Measurements from ENCODE around the gene PGLYRP2.

DNA sequence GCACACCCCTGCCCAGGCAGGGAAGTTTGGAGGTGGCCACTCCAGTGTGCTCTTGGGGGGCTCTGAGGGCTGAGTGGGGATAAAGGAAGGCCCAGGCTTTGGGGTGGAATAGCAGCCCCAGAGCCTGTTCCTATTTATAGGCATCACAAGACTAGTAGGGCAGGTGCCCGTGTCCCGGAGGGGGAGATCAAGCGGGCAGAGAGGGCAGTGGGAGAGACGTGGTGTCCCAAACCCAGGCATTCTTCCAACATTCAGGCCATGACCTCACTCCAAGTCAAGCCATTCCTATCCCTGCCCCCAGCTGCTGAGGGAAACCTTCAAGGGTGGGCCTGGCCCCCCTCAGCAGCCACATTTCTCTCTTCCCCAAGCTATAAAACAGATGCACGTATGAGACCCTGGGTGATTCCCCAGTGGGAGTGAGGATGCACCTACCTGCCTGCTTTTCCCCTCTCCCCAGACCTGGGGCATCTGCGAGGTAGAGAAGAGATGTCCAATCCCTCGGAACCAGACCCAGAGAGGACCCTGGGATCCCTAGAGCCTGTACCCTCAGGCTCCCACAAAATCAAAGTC, 33.4 kb downstream of the PGLYRP2 start:
- TF ChIP-seq, protein P1, sequence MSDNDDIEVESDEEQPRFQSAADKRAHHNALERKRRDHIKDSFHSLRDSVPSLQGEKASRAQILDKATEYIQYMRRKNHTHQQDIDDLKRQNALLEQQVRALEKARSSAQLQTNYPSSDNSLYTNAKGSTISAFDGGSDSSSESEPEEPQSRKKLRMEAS (IDR thresholded peaks at IDR 0.05; ENCODE audit: insufficient read depth, insufficient read length) = no peak
- TF ChIP-seq, protein P2, sequence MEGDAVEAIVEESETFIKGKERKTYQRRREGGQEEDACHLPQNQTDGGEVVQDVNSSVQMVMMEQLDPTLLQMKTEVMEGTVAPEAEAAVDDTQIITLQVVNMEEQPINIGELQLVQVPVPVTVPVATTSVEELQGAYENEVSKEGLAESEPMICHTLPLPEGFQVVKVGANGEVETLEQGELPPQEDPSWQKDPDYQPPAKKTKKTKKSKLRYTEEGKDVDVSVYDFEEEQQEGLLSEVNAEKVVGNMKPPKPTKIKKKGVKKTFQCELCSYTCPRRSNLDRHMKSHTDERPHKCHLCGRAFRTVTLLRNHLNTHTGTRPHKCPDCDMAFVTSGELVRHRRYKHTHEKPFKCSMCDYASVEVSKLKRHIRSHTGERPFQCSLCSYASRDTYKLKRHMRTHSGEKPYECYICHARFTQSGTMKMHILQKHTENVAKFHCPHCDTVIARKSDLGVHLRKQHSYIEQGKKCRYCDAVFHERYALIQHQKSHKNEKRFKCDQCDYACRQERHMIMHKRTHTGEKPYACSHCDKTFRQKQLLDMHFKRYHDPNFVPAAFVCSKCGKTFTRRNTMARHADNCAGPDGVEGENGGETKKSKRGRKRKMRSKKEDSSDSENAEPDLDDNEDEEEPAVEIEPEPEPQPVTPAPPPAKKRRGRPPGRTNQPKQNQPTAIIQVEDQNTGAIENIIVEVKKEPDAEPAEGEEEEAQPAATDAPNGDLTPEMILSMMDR (IDR thresholded peaks at IDR 0.05; ENCODE audit: extremely low read depth in 1 of 2, insufficient read depth in 1 of 2, low read depth in 1 of 2, low read length in 2 of 2) = no peak
- TF ChIP-seq POLR2A (IDR thresholded peaks at IDR 0.05; ENCODE audit: low read depth, low read length) = no peak
- no peak for TF ChIP-seq POLR2AphosphoS5 (IDR thresholded peaks at IDR 0.05; ENCODE audit: insufficient read depth, low read depth, low read length)
- TF ChIP-seq EZH2 (IDR thresholded peaks at IDR 0.05; ENCODE audit: borderline replicate concordance, low read depth, low read length, severe bottlenecking) = no peak
- TF ChIP-seq FOS (IDR thresholded peaks at IDR 0.05; ENCODE audit: borderline replicate concordance, insufficient read depth, low read length) = no peak
